DMS114 treated with DMSO at 0.1 percent for 48 hours (cell line): ENCODE results near the gene ACOT7.
"Not testable (repeated sequence)": the region's sequence is repeated elsewhere in the genome, so short reads cannot be mapped to it uniquely, and the experiment has no call there.

Source experiments
- DNase-seq: peaks from one replicate; lab custom pipeline; 2025; ENCODE audit not compliant: unreplicated experiment; lab: John Stamatoyannopoulos, UW

The ACOT7 gene

DNA sequence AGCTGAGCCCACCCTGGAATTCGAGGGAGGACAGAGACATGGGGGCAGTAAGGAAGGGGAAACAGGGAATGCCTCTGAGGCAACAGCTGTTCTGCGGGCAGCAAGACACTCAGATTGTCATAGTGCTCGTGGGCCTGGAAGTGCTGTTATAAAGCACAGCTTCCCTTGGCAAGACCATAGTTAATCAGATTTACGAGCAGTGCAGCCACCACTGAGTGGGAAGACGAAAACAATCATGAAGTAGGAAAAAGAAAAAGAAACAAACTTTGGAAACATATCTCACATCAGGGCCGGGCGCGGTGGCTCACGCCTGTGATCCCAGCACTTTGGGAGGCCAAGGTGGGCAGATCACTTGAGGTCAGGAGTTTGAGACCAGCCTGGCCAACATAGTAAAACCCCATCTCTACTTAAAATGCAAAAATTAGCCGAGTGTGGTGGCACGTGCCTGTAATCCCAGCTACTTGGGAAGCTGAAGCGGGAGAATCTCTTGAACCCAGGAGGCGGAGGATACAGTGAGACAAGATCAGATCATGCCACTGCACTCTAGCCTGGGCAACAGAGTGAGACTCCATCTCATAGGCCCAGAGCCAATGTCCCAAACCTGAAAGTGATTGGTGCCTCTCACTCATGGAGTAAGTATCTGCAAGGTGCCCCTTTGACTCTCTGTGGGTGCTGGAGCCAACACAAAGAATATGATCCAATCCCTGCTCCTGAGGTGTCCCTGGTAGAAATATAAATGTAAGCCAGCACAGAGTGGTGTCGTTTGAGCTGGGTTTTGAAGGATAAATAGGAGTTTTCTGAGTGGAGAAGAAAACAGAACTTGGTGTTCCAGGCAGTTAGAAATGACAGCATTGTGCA, 77.1 kb downstream of the ACOT7 start:
- no peak for DNase-seq

DNA sequence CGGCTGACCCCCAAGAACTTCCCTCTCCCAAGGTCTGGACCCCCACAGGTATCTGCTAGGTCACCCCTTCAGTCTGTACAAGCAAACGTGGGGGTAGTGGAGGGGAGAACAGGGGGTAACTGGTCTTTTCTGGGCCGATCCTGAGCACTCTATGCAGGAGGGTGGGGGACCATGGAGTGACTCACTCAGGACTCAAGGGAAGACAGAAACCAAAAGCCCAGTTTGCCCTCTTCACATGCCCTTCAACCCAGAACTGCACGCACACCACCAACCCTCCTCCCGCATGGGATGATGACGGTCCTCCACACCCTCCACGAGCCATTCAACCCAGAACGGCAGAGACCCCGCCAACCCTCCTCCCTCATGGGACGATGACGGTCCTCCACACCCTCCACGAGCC, 79.1 kb downstream of the ACOT7 start:
- no peak for DNase-seq

DNA sequence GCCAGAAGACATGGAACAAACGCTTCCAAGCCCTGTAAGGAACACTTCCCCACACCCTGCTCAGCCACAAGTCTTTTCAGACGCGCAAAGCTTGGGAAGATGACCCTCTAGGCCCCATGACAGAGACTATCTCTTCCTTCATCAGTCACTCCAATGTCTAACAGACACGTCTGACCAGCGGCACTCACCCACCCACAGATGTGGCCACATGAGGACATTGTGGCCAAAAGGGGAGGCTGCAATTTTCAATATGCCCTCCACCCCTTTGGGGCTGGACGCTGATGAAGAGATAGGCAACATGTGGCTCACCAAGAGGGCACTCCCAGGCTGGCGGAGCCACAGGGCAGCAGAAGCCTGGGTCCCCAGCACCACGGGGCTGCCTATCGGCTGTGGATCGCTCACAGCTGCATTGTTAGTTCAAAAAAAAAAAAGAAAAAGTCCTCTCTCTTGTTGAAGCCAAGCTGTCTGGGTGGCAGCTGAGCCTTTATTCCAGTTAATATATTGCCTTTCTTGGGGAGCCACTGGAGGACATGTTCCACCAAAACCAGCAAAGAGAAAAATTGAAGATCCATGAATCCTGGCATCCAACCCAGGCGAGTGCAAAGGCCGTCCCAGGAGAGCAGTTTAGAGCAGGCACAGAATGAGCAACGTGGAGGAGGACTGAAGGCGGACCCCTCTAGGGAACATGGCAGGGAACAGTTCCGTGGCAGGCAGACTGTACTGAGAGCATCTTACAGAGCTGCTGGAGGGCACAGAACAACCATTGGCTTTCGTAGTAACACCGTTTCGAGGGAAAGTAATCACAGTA, 80.0 kb downstream of the ACOT7 start:
- DNase-seq = no peak

DNA sequence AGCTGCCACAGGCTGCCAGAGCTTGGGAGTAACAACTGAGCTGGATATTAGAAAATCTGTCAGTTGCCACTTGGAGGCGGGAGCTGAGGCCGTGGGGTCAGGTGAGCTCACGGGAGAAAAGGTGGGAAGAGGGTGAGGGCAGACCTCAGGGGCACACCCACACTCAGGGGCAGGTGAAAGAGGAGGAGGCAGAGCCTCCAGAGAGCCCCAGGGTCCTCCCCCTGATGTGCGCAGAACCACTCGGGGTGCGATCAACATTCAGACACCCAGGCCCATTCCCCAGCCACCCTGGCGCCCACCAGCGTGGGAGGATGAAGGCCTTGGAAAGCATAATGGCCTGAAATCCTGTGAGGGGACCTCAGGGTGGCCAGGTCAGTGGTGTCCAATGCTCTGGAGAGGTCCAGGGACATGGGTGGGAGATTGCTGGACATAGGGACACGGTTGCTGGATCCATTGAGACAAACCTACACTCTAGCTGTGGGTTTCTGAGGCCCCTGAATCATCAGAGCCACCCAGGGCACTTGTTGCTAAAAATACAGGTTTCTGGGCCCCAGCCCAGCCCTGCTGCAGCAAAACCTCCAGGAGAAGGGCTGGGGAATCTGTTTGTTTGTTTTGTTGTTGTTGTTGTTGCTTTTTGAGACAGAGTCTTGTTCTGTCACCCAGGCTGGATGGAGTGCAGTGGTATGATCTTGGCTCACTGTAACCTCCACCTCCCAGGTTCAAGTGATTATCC, 83.3 kb downstream of the ACOT7 start:
- DNase-seq = no peak

- DNase-seq = no peak
Measured at GRCh38 chr1:6309564-6309963, 84.0 kb downstream of the ACOT7 start.

- no peak for DNase-seq
Measured at GRCh38 chr1:6308449-6308848, 85.1 kb downstream of the ACOT7 start.

GRCh38 chr1:6307682-6308081, 85.9 kb downstream of the ACOT7 start:
- DNase-seq = not testable (repeated sequence)

- DNase-seq = no peak
Measured at GRCh38 chr1:6307099-6307498, 86.5 kb downstream of the ACOT7 start.

DNA sequence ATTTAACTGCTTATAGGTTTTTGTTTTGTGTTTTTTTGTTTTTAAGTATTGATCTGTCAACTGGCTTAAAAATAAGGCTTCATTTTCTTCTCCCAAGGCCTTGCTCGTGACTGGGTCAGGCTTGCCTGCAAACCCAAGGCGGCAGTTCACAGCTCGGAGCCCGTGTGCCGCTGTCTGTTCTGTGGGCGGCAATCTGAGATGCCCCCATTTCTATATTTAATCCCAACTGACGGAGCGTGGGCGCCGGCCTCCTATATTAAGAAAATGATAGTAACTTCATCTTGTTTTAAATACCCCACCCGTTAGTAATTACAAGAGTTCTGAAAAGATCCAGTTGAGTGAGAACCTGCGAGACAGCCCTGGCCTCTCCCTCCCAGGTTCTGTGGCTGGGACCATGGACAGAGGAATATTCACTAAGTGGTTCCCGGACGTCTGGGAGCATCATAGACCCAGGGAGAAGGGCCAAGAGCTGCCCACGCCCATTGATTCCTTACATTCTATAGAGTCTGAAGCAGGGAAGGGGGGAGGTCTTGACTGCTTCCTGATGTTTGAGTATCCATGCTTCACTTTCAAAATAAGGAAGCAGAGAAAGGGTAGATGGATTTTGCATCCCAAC, 90.1 kb downstream of the ACOT7 start:
- no peak for DNase-seq

GRCh38 chr1:6302568-6302967, 91.0 kb downstream of the ACOT7 start:
- DNase-seq = no peak

- no peak for DNase-seq
Measured at GRCh38 chr1:6301526-6301925, 92.0 kb downstream of the ACOT7 start.

DNA sequence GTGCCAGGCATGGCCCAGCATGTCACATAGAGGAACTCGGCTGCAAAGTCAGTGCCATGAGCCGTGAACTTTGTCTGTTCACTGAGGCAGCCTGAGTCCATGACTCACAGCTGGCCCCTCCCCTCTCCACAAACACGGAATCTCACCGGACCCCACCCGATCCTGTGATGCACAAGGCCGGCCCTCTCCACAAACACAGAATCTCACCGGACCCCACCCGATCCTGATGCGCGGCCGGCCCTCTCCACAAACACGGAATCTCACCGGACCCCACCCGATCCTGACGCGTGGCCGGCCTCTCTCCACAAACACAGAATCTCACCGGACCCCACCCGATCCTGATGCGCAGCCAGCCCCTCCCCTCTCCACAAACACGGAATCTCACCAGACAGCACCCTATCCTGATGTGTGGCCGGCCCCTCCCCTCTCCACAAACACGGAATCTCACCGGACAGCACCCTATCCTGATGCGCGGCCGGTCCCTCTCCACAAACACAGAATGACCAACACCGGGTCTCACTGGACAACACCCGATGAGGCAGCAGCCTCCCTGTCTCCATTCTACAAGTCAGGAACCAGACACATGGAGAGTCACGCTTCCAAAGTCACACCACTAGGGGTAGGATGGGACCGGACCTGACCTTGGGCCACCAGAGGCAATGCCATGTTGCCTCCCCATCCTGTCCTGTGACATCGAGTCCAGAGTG, 93.1 kb downstream of the ACOT7 start:
- no peak for DNase-seq

GRCh38 chr1:6299557-6300165, 93.9 kb downstream of the ACOT7 start:
- DNase-seq = no peak

GRCh38 chr1:6298940-6299465, 94.6 kb downstream of the ACOT7 start:
- no peak for DNase-seq

DNA sequence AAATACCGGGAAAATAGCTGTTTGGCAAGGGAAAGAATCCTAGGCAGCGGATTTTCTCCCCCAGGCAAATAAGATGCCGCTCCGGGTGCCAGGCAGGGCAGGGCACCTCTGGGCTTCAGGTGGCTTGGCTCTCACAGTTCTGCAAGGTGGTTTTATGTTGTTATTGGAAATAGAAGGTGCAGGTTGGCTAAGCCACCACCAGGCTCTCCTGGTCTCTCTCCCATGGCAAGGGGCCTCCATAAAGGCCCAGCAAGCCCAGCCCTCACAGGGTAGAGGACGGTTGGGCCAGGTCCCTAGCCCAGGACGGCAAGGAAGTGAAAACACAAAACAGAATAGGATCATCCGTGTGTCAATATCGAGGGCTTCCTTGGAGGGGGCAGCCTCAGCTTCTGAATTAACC, 95.0 kb downstream of the ACOT7 start:
- no peak for DNase-seq

DNA sequence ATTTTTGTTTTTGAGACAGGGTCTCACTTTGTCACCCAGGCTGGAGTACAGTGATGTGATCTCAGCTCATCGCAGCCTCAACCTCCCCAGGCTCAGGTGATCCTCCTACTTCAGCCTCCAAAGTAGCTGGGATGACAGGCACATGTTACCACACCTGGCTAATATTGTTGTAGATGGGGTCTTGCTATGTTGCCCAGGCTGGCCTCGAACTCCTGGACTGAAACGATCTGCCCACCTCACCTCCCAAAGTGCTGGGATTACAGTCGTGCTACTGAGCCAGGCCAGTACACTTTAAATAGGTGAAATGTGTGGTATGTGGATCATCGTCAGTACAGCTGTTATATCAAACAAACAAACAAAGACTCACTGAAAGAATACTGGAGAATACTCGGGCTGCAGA, 97.7 kb downstream of the ACOT7 start:
- no peak for DNase-seq

DNA sequence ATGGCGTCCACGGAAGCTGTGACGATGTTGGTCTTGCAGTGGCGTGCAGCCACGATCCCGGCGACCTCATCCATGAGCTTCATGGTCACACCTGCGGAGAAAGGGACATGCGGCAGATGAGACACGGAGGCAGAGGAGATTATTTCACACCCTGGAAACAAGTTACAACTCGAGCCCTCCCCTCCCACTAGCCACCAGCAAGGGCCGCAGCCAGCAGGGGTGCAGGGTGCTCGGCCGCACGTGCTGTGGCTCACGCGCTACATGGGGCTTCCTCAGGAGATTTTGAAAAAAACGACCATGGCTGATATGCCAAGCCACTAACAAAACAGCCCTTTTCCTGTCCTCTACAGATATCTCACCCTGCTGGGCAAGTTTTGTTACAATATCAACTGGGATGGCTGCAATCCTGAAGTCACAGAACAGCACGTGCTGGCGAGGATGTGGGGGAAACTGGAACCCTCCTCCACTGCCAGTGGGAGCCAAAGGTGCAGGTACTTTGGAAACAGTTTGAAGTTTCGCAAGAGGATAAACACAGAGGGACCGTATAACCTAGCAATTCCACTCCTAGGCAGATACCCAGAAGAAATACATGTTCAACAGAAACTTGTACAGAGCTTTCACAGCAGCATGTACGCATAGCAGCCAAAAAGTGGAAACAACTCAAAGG, 98.5 kb downstream of the ACOT7 start:
- no peak for DNase-seq

GRCh38 chr1:6294080-6294889, 99.3 kb downstream of the ACOT7 start:
- DNase-seq = no peak

GRCh38 chr1:6292102-6292501, 101.5 kb downstream of the ACOT7 start:
- no peak for DNase-seq
